NT2/D1 (cell line): ENCODE measurements around the gene EPM2A.

Experiments
- SUZ12 ChIP-seq: IDR thresholded peaks from 2 replicates; pipeline ENCODE4 v1.6.1; 2011; ENCODE audit not compliant: insufficient read length, insufficient read depth; ENCODE audit errors: extremely low read depth
- YY1 ChIP-seq: IDR thresholded peaks from 2 replicates; pipeline ENCODE4 v1.6.1; 2011; ENCODE audit not compliant: insufficient read length, insufficient read depth

GRCh38 chr6:145690969-145691368, 44.4 kb downstream of the EPM2A start:
- TF ChIP-seq YY1 (no peak), SUZ12 (no peak)
